NB4 (cell line): ENCODE measurements around the gene SAYSD1.

Experiments used
- CTCF ChIP-seq: IDR thresholded peaks from one replicate; pipeline ENCODE4 v1.5.1; 2012; ENCODE audit warnings: low read depth, low read length
- POLR2A ChIP-seq: IDR thresholded peaks from 2 replicates; pipeline ENCODE4 v1.6.1; 2011; ENCODE audit warnings: mild to moderate bottlenecking; ENCODE audit not compliant: insufficient read length; ENCODE audit errors: extremely low read depth
- TF ChIP-seq, protein P1 (sequence below): IDR thresholded peaks from 2 replicates; pipeline ENCODE4 v1.6.1; 2011; ENCODE audit warnings: low read depth, low read length

- TF ChIP-seq CTCF = no peak
- TF ChIP-seq POLR2A = no peak
- TF ChIP-seq, protein P1, sequence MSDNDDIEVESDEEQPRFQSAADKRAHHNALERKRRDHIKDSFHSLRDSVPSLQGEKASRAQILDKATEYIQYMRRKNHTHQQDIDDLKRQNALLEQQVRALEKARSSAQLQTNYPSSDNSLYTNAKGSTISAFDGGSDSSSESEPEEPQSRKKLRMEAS = no peak
These were observed 59.3 kb downstream of the SAYSD1 start for GRCh38 chr6:39055661-39056060.
